ENCODE measurements around the gene HNRNPA0. TPM values are rescaled to one million over a fixed set of nuclear protein-coding genes. Genes with fewer than 3 reads are reported as not detected.
"Not testable (repeated sequence)": the region's sequence is repeated elsewhere in the genome, so short reads cannot be mapped to it uniquely, and the experiment has no call there.

HNRNPA0 gene
- 20.2 TPM for total RNA-seq

DNA sequence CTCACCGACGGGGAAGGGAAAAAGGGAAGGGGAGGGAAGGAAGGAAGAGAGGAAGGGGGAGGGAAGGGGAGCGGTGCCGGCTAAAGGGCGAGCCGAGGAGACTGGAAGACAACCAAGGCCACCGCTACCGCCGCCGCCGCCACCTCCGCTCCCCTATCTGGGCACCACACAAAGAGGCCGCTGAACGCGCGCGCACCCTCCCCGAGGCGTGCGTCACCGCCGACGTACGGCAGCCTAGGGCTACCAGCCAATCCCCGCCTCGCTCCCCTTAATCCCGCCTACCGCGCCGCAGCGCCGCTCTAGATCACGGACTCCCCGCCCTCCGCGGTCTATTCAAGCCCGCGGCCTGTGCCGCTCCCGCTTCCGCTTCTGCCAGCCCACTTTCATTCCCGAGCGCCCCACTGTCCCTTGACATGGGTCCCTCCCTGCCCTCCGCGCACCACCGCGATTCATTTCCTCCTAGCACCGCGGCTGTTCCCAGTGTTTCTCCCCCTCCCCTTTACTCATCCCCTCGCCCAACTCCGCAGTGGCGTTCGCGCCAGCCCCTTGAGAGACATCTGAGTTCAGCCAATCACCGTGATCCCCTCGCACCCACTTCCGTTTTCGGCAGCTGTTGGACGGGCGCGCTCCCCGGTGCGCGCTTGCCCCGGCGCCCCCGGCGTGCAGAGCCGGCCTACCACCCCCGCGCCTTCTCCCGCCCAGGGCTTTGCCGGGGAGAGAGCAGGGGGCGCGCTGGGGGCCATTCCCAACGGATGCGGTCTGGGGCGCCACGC lies at the start of gene HNRNPA0:
TSS of gene HNRNPA0 (minus strand) at position 176 of the 773 bp plus-strand sequence. CDS start 297 bp downstream, outside the sequence.
- peak; percentile 95 to 99 (median 99) for DNase-seq (ENCODE audit: low read depth in 2 of 3, low spot score in 2 of 3)

DNA sequence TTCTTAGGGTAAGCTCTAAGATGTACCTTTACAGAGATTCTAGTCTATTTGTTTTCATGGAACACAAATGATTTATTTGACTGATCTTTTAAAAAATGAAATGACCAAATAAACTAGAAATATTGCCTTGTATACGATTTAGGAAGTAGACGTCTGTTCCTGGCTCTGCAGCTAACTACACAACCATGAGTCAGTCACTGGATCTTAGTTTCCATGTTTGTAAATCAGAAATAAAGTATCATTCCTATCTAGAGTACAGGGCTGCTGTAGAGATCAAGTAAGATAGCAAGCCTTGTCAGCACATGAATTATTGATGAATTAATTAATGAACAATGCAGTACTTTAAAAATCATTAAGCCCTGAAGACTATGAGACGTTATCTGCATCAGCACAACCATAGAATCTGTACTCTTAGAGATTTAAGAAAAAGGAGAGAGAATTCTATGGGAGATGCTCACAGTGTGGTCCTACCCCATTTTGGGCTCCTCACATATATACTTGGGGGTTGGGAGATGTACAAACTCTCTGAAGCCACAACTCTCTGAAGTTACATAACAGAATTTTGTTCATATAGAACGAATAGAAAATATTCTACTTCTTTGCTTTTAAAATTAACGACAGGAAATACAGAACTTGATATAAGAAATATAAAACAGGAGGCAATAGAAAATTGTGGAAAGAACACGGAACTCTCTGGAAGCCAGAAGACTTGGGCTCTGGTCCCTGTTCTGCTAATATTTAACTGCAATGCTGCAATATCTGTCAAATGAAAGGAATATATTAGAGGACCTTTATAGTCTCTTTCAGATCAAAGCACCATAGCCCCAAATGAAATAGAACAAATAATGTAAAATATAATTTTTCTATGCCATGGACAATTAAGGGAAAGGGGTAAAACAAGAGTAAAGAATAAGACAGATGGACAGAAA lies 48.4 kb upstream of the HNRNPA0 start:
- DNase-seq (ENCODE audit: low read depth in 2 of 3, low spot score in 2 of 3), result no peak

DNA sequence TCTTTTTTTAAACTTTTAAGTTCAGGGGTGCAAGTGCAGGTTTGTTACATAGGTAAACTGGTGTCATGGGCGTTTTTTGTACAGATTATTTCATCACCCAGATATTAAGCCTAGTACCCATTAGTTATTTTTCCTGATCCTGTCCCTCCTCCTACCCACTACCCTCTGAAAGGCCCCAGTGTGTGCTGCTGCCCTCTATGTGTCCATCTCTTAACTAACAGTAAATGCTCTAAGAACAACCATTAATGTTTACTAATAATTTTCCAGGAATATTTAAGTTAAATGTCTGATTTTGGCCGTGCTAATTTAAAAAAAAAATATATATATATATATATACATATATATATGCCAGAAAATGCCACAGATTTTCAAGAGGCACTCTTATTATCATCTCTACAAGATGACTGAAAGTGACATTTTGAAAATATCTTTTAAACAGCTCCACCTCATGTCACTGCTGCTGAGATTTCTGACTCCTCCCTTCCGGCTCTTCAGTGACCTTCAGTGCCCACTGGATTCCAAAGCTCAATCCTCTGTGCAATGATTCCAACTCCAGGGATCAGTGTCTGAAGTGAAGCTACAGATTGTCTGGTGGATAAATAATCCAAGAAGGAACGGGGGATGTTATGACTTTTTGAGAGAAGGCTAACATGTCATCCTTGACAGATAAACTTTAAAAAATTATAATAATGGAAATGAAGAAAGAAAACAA lies 46.7 kb upstream of the HNRNPA0 start:
- no peak for DNase-seq (ENCODE audit: low read depth in 2 of 3, low spot score in 2 of 3)

DNA sequence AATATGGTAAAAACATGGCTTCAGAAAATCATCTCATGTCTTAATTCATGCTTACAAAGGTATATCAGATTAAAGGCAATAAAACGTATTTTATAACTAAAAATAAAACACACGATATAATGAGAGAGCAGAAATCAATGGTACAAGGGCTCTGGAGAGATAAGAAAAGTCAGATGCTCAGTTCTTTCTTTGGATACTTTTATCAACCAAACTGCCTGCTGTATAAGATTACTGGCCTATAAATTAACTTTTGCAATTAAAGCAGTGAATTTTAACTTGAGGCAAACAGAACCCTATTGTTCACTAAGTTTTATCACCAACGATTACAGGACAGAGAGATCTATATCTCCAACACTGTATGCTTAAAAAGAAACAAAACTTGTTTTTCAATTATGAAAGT lies 42.1 kb upstream of the HNRNPA0 start:
- no peak for DNase-seq (ENCODE audit: low read depth in 2 of 3, low spot score in 2 of 3)

DNA sequence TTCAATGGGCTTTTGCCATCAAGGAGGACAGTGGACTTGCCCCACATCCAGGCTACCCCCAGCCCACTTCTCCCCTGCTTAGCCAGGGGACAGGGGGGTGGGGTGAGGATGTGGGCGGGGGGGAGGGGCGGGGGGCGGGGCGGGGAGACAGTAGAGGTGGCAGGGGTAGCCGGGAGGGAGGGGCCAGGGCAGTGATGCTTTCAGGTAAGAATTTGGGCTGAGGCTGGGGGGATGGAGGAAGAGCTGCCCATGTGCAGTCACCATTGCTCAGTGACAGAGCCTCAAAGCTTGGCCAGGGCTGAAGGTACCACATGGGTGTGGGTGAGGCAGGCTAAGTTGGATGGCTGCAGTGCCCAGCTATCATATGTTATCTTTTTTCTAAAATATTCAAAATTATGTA lies 40.7 kb upstream of the HNRNPA0 start:
- no peak for DNase-seq (ENCODE audit: low read depth in 2 of 3, low spot score in 2 of 3)

DNA sequence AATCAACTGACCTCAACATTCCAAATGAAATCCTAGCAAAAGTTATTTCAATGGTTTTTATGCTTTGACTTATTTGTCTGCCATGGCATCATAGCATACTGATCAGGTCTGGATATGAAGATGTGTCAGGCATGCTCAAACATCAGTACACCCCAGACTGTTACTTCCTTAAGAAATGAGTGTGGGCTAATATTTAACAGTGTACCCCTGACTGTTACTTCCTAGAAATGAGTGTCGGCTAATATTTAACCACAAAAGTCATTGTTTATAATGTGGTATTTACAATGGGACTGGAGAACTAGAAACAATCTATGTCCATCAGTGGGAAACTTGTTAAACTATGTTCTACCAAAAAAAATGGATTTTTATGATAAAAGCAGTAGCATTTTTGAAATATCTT lies 38.1 kb upstream of the HNRNPA0 start:
- DNase-seq (ENCODE audit: low read depth in 2 of 3, low spot score in 2 of 3), result no peak

DNA sequence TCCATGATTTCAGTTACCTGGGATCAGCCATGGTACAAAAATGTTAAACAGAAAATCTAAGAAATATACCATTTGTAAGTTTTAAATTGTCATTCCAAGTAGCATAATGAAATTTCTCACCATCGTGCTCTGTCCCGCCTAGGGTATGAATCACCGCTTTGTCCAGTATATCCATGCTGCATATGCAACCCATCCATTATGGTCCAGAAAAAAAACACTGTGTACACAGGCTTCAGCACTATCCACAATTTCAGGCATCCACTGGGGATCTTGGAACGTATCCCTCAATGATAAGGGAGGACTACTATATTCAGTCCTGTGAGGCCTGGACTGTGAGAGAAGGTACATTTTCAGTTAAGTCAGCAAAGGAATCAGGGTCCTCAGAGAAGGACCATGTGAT lies 37.6 kb upstream of the HNRNPA0 start:
- no peak for DNase-seq (ENCODE audit: low read depth in 2 of 3, low spot score in 2 of 3)

DNA sequence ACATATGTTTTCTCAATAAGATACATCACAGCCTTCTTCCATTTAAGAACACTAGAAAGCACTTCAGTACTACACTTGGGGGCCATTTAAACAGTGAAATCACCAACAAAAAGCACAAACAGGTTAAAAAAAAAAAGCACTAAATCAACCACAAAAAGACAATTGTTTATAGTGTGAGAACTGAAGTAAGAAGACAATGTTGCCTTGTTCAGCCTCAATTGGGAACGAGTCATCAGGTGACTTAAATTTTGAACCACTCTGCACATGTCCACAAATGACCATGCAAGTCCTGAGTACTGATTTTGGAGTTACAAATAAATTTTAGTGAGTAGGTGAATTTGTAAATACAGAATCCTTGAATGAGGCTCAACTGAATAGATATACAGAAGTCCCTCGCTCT lies 37.2 kb upstream of the HNRNPA0 start:
- DNase-seq (ENCODE audit: low read depth in 2 of 3, low spot score in 2 of 3), result no peak

DNA sequence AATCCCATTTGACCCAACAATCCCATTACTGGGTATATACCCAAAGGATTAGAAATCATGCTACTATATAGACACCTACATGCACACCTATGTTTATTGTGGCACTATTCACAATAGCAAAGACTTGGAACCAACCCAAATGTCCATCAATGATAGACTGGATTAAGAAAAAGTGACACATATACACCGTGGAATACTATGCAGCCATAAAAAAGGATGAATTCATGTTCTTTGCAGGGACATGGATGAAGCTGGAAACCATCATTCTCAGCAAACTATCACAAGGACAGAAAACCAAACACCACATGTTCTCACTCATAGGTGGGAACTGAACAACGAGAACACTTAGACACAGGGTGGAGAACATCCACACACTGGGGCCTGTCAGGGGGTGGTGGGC lies 34.4 kb upstream of the HNRNPA0 start:
- DNase-seq (ENCODE audit: low read depth in 2 of 3, low spot score in 2 of 3), result not testable (repeated sequence)

DNA sequence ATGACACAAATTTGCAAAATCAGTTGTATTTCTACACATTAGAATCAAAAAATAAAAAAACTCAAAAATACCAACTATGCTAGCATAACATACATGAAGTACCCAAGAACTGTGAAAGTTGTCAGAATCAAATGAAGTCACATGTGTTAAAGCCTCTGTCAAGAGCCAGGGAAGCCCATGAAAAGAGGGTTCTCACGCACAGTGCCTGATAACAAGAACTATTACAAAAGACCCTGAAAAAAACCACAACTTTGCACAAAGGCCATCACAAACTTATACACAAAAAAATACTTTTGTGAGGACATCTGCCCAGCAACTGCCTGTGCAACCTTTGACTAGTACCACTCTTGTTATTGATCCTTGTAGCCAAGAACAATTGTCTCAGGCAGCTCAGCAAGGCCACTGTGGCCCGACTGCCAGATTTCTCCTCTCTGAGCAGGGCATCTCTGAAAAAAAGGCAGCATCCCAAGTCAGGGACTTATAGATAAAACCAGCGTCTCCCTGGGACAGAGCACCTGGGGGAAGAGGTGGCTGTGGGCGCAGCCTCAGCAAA lies 28.9 kb upstream of the HNRNPA0 start:
- no peak for DNase-seq (ENCODE audit: low read depth in 2 of 3, low spot score in 2 of 3)

DNA sequence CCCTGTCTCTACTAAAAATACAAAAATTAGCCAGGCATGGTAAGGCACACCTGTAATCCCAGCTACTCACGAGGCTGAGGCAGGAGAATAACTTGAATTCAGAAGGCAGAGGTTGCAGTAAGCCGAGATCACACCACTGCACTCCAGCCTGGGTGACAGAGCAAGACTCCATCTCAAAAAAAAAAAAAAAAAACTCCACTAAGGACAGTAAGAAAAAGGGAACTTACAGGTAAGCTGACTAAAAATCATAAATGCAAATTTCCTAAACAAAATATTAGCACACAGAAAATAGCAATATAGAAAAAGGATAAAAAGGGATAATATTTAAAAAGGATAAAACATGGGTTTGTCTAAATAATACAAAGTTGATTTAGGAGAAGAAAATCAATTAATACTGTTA lies 27.9 kb upstream of the HNRNPA0 start:
- no peak for DNase-seq (ENCODE audit: low read depth in 2 of 3, low spot score in 2 of 3)

DNA sequence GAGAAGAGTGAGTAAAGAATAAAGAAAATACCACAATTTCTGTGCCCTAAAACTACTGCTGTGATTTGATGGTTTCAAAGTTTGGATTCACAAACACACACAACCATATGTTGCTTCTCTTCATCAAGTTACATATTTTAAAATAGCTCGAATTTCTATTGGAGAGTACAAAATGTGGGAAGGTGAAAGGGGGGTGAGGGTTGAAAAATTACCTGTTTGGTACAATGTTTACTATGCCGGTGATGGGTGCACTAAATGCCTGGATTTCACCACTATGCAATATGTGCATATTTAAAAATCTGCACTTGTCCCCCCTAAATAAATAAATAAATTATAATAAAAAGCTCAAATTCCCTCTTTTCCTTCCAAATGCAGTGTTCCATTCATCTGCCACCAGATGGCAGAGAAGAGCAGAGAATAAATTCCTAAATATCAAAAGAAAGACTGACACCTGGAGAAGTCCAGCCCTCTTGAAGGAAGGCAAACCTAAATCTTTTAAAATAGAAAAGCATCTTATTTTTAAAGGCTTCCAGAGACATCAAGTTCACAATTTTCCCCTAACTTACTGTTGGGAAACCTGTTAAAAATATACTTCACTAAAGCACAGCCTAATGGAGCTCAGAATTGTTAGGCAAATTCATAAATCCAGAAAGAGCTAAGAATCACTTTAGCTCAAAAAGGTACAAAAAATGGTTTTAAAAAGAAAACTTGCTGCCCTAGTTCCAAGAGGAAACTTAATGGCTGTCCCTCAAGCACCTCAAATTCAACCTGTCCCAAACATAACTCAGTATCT lies 24.8 kb upstream of the HNRNPA0 start:
- peak; percentile 9 to 75 (median 40) for DNase-seq (ENCODE audit: low read depth in 2 of 3, low spot score in 2 of 3)

DNA sequence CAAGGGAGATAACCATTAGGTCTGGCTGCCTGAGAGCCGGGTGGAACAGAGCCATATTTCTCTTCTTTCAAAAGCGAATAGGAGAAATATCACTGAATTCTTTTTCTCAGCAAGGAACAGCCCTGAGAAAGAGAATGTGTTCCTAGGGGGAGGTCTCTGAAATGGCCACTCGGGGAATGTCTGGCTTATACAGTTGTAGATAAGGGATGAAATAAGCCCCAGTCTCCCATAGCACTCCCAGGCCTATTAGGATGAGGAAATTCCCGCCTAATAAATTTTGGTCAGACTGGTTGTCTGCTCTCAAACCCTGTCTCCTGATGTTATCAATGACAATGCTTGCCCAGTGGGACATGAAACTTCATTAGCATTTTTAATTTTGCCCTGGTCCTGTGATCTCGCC lies 13.8 kb upstream of the HNRNPA0 start:
- DNase-seq (ENCODE audit: low read depth in 2 of 3, low spot score in 2 of 3), result not testable (repeated sequence)

DNA sequence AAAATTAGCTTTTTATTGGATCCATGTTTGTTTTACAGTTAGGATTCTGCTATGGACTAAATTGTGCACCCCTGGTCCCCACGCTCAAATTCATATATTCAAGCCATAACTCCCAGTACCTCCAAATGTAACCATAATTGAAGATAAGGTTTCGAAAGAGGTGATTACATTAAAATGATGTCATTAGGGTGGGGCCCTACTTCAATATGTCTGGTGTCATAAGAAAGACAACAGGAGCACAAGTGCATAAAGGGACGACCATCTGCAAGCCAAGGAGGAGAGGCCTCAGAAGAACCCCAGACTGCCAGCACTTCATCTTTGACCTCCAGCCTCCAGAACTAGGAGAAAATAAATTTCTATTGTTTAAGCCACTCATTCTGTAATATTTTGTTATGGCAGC lies 7.4 kb upstream of the HNRNPA0 start:
- no peak for DNase-seq (ENCODE audit: low read depth in 2 of 3, low spot score in 2 of 3)

DNA sequence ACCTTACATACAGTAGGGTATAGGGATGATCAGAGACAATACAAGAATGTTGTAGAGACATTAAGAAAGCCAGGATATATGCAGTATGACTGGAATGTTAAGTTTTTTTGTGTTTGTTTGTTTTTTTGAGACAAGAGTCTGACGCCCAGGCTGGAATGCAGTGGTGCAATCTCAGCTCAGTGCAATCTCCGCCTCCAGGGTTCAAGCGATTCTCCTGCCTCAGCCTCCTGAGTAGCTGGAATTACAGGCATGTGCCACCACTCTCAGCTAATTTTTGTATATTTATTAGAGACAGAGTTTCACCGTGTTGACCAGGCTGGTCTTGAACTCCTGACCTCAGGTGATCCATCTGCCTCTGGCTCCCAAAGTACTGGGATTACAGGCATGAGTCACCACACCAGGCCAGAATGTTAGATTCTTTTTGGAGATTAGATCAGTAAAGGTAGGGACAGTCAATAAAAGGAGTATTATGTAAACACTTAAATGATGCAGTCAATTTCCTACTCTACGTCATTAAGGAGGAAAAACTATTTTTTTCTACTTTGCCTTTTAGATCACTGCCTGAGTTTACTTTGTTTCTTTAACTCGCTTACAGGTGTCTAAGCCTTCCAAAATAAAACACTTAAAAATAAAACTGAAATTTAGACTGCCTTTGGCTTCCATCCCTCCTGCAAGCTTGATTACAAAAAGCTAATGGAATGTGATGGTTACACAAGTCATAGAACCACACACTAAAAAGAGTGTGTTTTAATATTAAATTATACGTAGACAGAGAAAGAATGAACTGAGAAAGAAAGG lies 6.8 kb upstream of the HNRNPA0 start:
- DNase-seq (ENCODE audit: low read depth in 2 of 3, low spot score in 2 of 3), result no peak

DNA sequence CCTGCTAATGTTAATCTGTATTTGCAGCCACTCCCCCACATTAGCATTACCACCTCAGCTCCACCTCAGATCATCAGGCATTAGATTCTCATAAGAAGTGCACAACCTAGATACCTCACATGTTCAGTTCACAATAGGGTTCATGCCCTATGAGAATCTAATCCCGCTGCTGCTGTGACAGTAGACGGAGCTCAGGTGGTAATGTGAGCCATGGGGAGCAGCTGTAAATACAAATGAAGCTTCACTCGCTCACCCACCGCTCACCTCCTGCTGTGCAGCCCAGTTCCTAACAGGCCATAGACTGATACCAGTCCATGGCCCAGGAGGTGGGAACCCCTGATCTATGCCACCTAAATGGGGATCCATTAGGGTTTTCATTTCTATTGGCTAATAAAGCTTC lies 6.1 kb upstream of the HNRNPA0 start:
- DNase-seq (ENCODE audit: low read depth in 2 of 3, low spot score in 2 of 3), result no peak

DNA sequence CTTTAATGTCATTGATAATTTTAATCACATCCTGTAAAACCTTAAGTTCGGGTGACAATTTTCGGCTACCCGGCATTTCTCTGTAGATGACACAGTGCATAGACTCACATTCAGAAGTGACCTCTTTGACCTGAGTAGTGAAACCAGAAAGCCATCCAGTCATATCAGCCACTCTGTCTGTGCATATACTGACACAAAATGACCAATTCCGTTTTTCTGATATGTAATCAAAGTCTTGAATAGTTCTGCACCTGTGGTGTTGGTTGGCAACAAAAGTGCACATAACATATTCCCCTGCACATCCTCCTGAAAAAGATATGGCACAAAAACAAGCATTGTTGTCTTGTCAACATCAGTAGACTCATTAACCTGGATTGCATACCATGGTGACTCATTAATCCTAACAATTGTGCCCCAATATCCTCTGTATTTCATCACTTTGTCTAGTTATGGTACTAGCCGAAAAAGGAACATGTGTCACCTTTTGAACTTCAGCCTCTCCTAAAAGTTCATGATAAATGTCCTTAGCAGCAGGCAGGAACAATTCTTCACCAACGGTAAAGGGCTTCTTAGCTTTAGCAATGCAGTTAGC lies 4.6 kb upstream of the HNRNPA0 start:
- no peak for DNase-seq (ENCODE audit: low read depth in 2 of 3, low spot score in 2 of 3)

DNA sequence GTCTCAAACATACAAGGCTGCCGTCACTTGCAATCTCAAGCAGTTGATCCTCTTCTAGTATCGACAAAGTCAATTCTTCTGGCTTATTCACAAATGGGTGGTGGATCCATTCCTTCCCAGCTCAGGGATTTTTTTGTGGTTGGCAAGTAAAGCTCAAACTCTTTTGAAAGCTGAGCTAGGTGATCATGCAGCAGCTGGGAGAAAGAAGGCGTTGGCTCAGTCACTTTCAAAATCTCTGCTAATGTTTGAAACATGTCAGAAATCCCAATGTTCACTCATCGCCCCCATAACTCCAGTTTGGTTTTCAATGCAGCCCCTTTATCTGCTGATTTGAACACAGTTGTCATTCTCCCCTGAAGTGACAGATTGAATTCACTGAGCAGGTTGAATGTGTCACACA lies 4.0 kb upstream of the HNRNPA0 start:
- DNase-seq (ENCODE audit: low read depth in 2 of 3, low spot score in 2 of 3), result no peak

DNA sequence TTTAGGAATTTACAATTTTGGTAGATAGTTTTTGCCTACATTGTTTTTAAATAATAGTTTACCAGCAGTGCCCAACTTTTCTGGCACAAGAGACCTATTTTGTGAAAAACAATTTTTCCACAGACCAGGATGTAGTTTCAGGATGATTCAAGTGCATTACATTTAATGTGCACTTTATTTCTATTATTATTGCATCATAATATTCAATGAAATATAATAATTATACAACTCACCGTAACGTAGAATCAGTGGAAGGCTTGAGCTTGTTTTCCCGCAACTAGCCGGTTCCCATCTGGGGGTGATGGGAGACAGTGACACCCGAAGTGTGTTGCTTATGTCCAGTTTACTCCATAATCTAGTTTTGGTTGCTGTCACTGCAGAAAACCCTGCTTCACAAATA lies 3.5 kb upstream of the HNRNPA0 start:
- no peak for DNase-seq (ENCODE audit: low read depth in 2 of 3, low spot score in 2 of 3)

Data from hematopoietic multipotent progenitor cell (in vitro differentiated cells).